ENCODE data around the gene TRA2A. TPM values are rescaled to one million over a fixed set of nuclear protein-coding genes. Genes with fewer than 3 reads are reported as not detected.

TRA2A gene
- total RNA-seq, 1 experiment from 2014 or later = 169 TPM

GRCh38 chr7:23469150-23469960, 62.4 kb downstream of the TRA2A start:
- Histone ChIP-seq H2AFZ (ENCODE audit: low read length) (no peak overlapping the region), H3K4me2 (ENCODE audit: insufficient read depth, insufficient read length, low read length) (peak overlapping the region; percentile 96), H3T11ph (ENCODE audit: low read length) (no peak overlapping the region), H3K9ac (ENCODE audit: extremely low read depth, insufficient read length, low read length) (peak overlapping the region; percentile 91), H3K9me3 (ENCODE audit: control insufficient read depth, low read depth, low read length) (no peaks in the 10 kb centered on the region), H3K56ac (ENCODE audit: insufficient read length, low read depth, low read length) (no peak overlapping the region), H4K8ac (replicated peaks; ENCODE audit: insufficient read length, low read depth, low read length) (no peak overlapping the region), H3K18ac (ENCODE audit: insufficient read length, low read depth, low read length) (peak overlapping the region; percentile 65), H4K5ac (ENCODE audit: insufficient read length, low read depth, low read length) (no peak overlapping the region), H2BK15ac (ENCODE audit: low read depth, low read length) (no peak overlapping the region), H2BK20ac (ENCODE audit: low read depth, low read length, poor library complexity, severe bottlenecking) (no peak overlapping the region), H2BK5ac (ENCODE audit: insufficient read length, low read length) (no peak overlapping the region), H3K27me3 (ENCODE audit: insufficient read depth, low read length) (no peaks in the 10 kb centered on the region), H3K79me1 (ENCODE audit: insufficient read depth, low read depth, low read length, poor library complexity, severe bottlenecking) (no peaks in the 10 kb centered on the region), H2BK120ac (ENCODE audit: low read depth, low read length, poor library complexity, severe bottlenecking) (no peak overlapping the region), H2AK5ac (ENCODE audit: insufficient read length, low read length) (no peak overlapping the region), H3K14ac (ENCODE audit: insufficient read depth, low read length) (peak overlapping the region; percentile 83), H3K4me1 (ENCODE audit: insufficient read depth, low read length) (no peaks in the 10 kb centered on the region), H3K23me2 (ENCODE audit: insufficient read length, low read depth, low read length, poor library complexity, severe bottlenecking) (peaks cover 25% of the 10 kb centered on the region), H3K79me2 (ENCODE audit: insufficient read depth, low read length) (peaks cover 33% of the 10 kb centered on the region; the same call in 1 of the 2 replicates), H3K4ac (ENCODE audit: low read depth, low read length) (no peak overlapping the region), H3K23ac (ENCODE audit: insufficient read length, low read depth, low read length) (no peak overlapping the region), H4K20me1 (ENCODE audit: control insufficient read depth, insufficient read depth, insufficient read length) (no peaks in the 10 kb centered on the region), H4K91ac (ENCODE audit: insufficient read length, low read depth, low read length) (no peak overlapping the region), H3K27ac (ENCODE audit: insufficient read length, low read depth, low read length) (no peak overlapping the region), H2BK12ac (ENCODE audit: insufficient read length, low read depth, low read length) (no peak overlapping the region)
- no peak for DNase-seq
- WGBS (ENCODE audit: extremely low coverage, insufficient read length, low lambda C conversion rate) = no CpG with 5 or more reads among the region's 91 CpGs
- Mint-ChIP-seq H3K27ac (peak overlapping the region in 2 of 3 experiments; percentile 99 to 100; a peak in 3 of 7 replicates), H3K36me3 (ENCODE audit: insufficient read depth in 1 of 3, low read depth in 3 of 3) (peaks cover 15 to 19% (median 16%) of the 10 kb centered on the region in 3 experiments), H3K9me3 (peaks cover 3 to 6% of the 10 kb centered on the region in 2 experiments; a peak in 4 of 5 replicates), H3K27me3 (ENCODE audit: low read depth) (no peaks in the 10 kb centered on the region; the same call in 1 of the 2 replicates), H3K4me3 (peak overlapping the region; percentile 91 to 99), H3K4me1 (peaks cover 27 to 29% of the 10 kb centered on the region in 2 experiments)
- no peak for TF ChIP-seq CTCF (conservative IDR thresholded peaks at IDR 0.05)
